Measurements from ENCODE around the gene TAF11L7.

DNA sequence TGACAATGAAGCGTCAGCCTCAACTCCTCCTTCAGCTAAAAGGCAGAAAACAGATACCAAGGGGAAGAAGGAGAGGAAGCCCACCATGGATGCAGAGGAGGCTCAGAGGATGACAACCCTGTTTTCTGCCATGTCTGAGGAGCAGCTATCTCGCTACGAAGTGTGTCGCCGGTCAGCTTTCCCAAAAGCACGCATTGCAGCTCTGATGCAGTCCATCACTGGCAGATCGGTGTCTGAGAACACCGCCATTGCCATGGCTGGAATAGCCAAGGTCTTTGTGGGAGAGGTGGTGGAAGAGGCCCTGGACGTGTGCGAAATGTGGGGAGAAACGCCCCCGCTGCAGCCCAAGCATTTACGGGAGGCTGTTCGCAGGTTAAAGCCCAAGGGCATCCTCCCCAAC, 19.4 kb upstream of the TAF11L7 start:
- TF ChIP-seq, protein P1, sequence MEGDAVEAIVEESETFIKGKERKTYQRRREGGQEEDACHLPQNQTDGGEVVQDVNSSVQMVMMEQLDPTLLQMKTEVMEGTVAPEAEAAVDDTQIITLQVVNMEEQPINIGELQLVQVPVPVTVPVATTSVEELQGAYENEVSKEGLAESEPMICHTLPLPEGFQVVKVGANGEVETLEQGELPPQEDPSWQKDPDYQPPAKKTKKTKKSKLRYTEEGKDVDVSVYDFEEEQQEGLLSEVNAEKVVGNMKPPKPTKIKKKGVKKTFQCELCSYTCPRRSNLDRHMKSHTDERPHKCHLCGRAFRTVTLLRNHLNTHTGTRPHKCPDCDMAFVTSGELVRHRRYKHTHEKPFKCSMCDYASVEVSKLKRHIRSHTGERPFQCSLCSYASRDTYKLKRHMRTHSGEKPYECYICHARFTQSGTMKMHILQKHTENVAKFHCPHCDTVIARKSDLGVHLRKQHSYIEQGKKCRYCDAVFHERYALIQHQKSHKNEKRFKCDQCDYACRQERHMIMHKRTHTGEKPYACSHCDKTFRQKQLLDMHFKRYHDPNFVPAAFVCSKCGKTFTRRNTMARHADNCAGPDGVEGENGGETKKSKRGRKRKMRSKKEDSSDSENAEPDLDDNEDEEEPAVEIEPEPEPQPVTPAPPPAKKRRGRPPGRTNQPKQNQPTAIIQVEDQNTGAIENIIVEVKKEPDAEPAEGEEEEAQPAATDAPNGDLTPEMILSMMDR (IDR thresholded peaks at IDR 0.05), result no peak
- TF ChIP-seq EZH2 (IDR thresholded peaks at IDR 0.05) (no peak), EZH2phosphoT487 (IDR thresholded peaks at IDR 0.05) (no peak)

All from neural progenitor cell (in vitro differentiated cells).